H1 (cell line): ENCODE results near the gene PARD3. TPM values are rescaled to one million over a fixed set of nuclear protein-coding genes. Genes with fewer than 3 reads are reported as not detected.

Experiments used
- CTCF ChIA-PET: fragments of 300-600 bp; sonication (Branson Sonifier 250); formaldehyde crosslinking; loops from one replicate; lab custom pipeline; 2021; ENCODE audit not compliant: partially characterized antibody; lab: Charles Lee
- POLR2A ChIA-PET: fragments of 300-600 bp; sonication (Branson Sonifier 250); formaldehyde crosslinking; loops from one replicate; lab custom pipeline; 2021; ENCODE audit warnings: inconsistent platforms; ENCODE audit not compliant: partially characterized antibody; lab: Charles Lee
- DNase-seq, 2 experiments: peaks; one replicate each; pipeline versions ENCODE4 v3.0.0 to v3.0.0-alpha.2; 2010 to 2022; ENCODE audit warnings: low spot score in 2 of 2, low read depth in 1 of 2, mixed read lengths in 1 of 2
- FAIRE-seq: peaks from 2 replicates; lab custom pipeline; 2011; peaks lifted over from hg19 to GRCh38; lab: Jason Lieb, UNC
- H2AFZ ChIP-seq: 2 replicates; pipeline ENCODE4 v1.8.1; 2012; ENCODE audit warnings: low read length, inconsistent platforms
- H2AK5ac ChIP-seq: 2 replicates; pipeline ENCODE4 v1.6.1; 2013; ENCODE audit warnings: low read depth, low read length
- H2BK120ac ChIP-seq: replicated peaks from 2 replicates; pipeline ENCODE3; 2013; ENCODE audit warnings: low read depth, low read length, inconsistent platforms
- H2BK12ac ChIP-seq: 2 replicates; pipeline ENCODE4 v1.6.1; 2013; ENCODE audit warnings: low read depth, low read length
- H2BK15ac ChIP-seq: 2 replicates; pipeline ENCODE4 v1.6.1; 2013; ENCODE audit warnings: low read length
- H2BK20ac ChIP-seq: 2 replicates; pipeline ENCODE4 v1.6.1; 2013; ENCODE audit warnings: low read length
- H2BK5ac ChIP-seq: 2 replicates; pipeline ENCODE4 v1.6.1; 2013; ENCODE audit warnings: low read depth, low read length
- H3K14ac ChIP-seq: 2 replicates; pipeline ENCODE4 v1.6.1; 2013; ENCODE audit warnings: inconsistent platforms; ENCODE audit not compliant: insufficient read length
- H3K18ac ChIP-seq: 2 replicates; pipeline ENCODE4 v1.6.1; 2013; ENCODE audit warnings: low read length; ENCODE audit errors: extremely low read depth
- H3K23ac ChIP-seq: 2 replicates; pipeline ENCODE4 v1.6.1; 2013; ENCODE audit warnings: inconsistent platforms; ENCODE audit not compliant: insufficient read length
- H3K23me2 ChIP-seq: 2 replicates; pipeline ENCODE4 v1.6.1; 2013; ENCODE audit warnings: low read depth, low read length
- H3K27ac ChIP-seq: 2 replicates; pipeline ENCODE4 v1.6.1; 2011; ENCODE audit warnings: low read depth, low read length, inconsistent platforms
- H3K27me3 ChIP-seq, 4 experiments: replicated peaks in 1 of 4; 1 replicate in 1 of 4; 2 replicates in 3 of 4; pipeline versions ENCODE4 v1.6.1 to v1.8.1; 2011 to 2013; ENCODE audit warnings: low read length in 3 of 4, mild to moderate bottlenecking in 3 of 4, inconsistent platforms in 2 of 4, mixed read lengths in 2 of 4, moderate library complexity in 1 of 4; ENCODE audit not compliant: control insufficient read depth in 3 of 4, insufficient read depth in 3 of 4; ENCODE audit errors: extremely low read depth in 1 of 4
- H3K36me3 ChIP-seq, 4 experiments: 2 replicates each; pipeline versions ENCODE4 v1.6.1 to v1.8.1; 2011 to 2013; ENCODE audit warnings: mild to moderate bottlenecking in 4 of 4, low read length in 3 of 4, moderate library complexity in 2 of 4, control low read depth in 1 of 4, inconsistent platforms in 1 of 4; ENCODE audit not compliant: insufficient read depth in 4 of 4, control insufficient read depth in 2 of 4
- H3K4ac ChIP-seq: replicated peaks from 2 replicates; pipeline ENCODE3; 2013; ENCODE audit warnings: low read length, low read depth, mixed read lengths, inconsistent platforms; ENCODE audit not compliant: insufficient read length
- H3K4me1 ChIP-seq, 4 experiments: replicated peaks in 1 of 4; 1 replicate in 1 of 4; 2 replicates in 3 of 4; pipeline versions ENCODE4 v1.6.1 to v1.8.1; 2011 to 2013; ENCODE audit warnings: low read length in 3 of 4, inconsistent platforms in 2 of 4, mixed read lengths in 1 of 4; ENCODE audit not compliant: insufficient read depth in 4 of 4, control insufficient read depth in 3 of 4
- H3K4me2 ChIP-seq, 2 experiments: 2 replicates each; pipeline versions ENCODE4 v1.6.1 to v1.8.1; 2011 to 2013; ENCODE audit warnings: low read depth in 2 of 2, low read length in 2 of 2, control low read depth in 1 of 2, inconsistent platforms in 1 of 2, mild to moderate bottlenecking in 1 of 2; ENCODE audit not compliant: insufficient read depth in 1 of 2
- H3K4me3 ChIP-seq, 4 experiments: fragments of 200-600, 300-600 bp in 1 of 4; sonication (generic), shearing (Covaris generic), sonication (Bioruptor Twin) in 1 of 4; 2 replicates each; pipeline versions ENCODE4 v1.5.1 to v1.8.1; 2011 to 2016; ENCODE audit warnings: low read length in 4 of 4, low read depth in 3 of 4, control low read depth in 2 of 4, inconsistent platforms in 2 of 4, mild to moderate bottlenecking in 2 of 4, mixed read lengths in 1 of 4, moderate library complexity in 1 of 4; ENCODE audit not compliant: insufficient read depth in 2 of 4; ENCODE audit errors: extremely low read depth in 1 of 4
- H3K56ac ChIP-seq: replicated peaks from 2 replicates; pipeline ENCODE3; 2013; ENCODE audit warnings: low read depth, mild to moderate bottlenecking, mixed read lengths, low read length, inconsistent platforms; ENCODE audit not compliant: insufficient read length
- H3K79me1 ChIP-seq: 2 replicates; pipeline ENCODE4 v1.6.1; 2013; ENCODE audit warnings: low read depth, low read length, control low read depth
- H3K79me2 ChIP-seq, 2 experiments: 2 replicates each; pipeline versions ENCODE4 v1.6.1 to v1.8.1; 2012 to 2013; ENCODE audit warnings: low read length in 2 of 2, mild to moderate bottlenecking in 2 of 2, inconsistent platforms in 1 of 2; ENCODE audit not compliant: insufficient read depth in 2 of 2, control insufficient read depth in 1 of 2
- H3K9ac ChIP-seq, 4 experiments: replicated peaks in 1 of 4; 1 replicate in 1 of 4; 2 replicates in 3 of 4; pipeline versions ENCODE4 v1.6.1 to v1.8.1; 2011 to 2013; ENCODE audit warnings: low read depth in 3 of 4, low read length in 3 of 4, control low read depth in 2 of 4, mild to moderate bottlenecking in 2 of 4, moderate library complexity in 2 of 4, inconsistent platforms in 1 of 4; ENCODE audit errors: extremely low read depth in 1 of 4
- H3K9me3 ChIP-seq, 2 experiments: 2 replicates each; pipeline versions ENCODE4 v1.6.1 to v1.8.1; 2012 to 2013; ENCODE audit warnings: mild to moderate bottlenecking in 2 of 2, moderate library complexity in 2 of 2, control low read depth in 1 of 2, inconsistent platforms in 1 of 2, low read depth in 1 of 2, low read length in 1 of 2, mixed read lengths in 1 of 2; ENCODE audit not compliant: insufficient read depth in 2 of 2
- H4K20me1 ChIP-seq, 2 experiments: replicated peaks in 1 of 2; 2 replicates each; pipeline versions ENCODE3 to v1.8.1; 2011 to 2013; ENCODE audit warnings: inconsistent platforms in 2 of 2, low read length in 2 of 2, mild to moderate bottlenecking in 1 of 2; ENCODE audit not compliant: insufficient read depth in 2 of 2, control insufficient read depth in 1 of 2
- H4K5ac ChIP-seq: 2 replicates; pipeline ENCODE4 v1.6.1; 2013; ENCODE audit warnings: low read length, low read depth, mixed read lengths, inconsistent platforms; ENCODE audit not compliant: insufficient read length
- H4K8ac ChIP-seq: 2 replicates; pipeline ENCODE4 v1.8.0; 2013; ENCODE audit warnings: mild to moderate bottlenecking, moderate library complexity, low read length, inconsistent platforms; ENCODE audit not compliant: insufficient read depth; ENCODE audit errors: extremely low read depth
- H4K91ac ChIP-seq: replicated peaks from 2 replicates; pipeline ENCODE3; 2013; ENCODE audit warnings: low read length, mixed read lengths, inconsistent platforms; ENCODE audit not compliant: insufficient read length
- BRCA1 ChIP-seq: IDR thresholded peaks from 2 replicates; pipeline ENCODE4 v1.6.1; 2012; ENCODE audit warnings: low read depth, low read length, improper control_type of control experiment
- CEBPB ChIP-seq: IDR thresholded peaks from 2 replicates; pipeline ENCODE4 v1.6.1; 2012; ENCODE audit warnings: low read depth, low read length
- EP300 ChIP-seq, 2 experiments: IDR thresholded peaks; 1 replicate in 1 of 2; 2 replicates in 1 of 2; pipeline ENCODE4 v1.6.1; 2011 to 2012; ENCODE audit warnings: low read depth in 2 of 2, low read length in 2 of 2, mild to moderate bottlenecking in 2 of 2, borderline replicate concordance in 1 of 2, inconsistent platforms in 1 of 2, moderate library complexity in 1 of 2
- POLR2A ChIP-seq, 2 experiments: IDR thresholded peaks; 1 replicate in 1 of 2; 2 replicates in 1 of 2; pipeline ENCODE4 v1.6.1; 2011; ENCODE audit warnings: low read depth in 2 of 2, low read length in 2 of 2, mild to moderate bottlenecking in 2 of 2; ENCODE audit errors: control extremely low read depth in 1 of 2
- SAP30 ChIP-seq: fragments of 300-600 bp; sonication (generic); IDR thresholded peaks from 2 replicates; pipeline ENCODE4 v1.7.1; 2012; ENCODE audit warnings: low read length, moderate library complexity, mild to moderate bottlenecking, inconsistent platforms; ENCODE audit not compliant: insufficient read depth, insufficient replicate concordance
- WGBS, 2 experiments: shearing (Covaris generic) in 1 of 2; methylation state at CpG; one replicate each; pipeline versions ENCODE4 v1.1.6 to v1.1.7; 2013 to 2015; ENCODE audit warnings: low lambda C conversion rate in 2 of 2, mixed read lengths in 2 of 2, inconsistent platforms in 1 of 2, low coverage in 1 of 2, missing lambda C conversion rate in 1 of 2; ENCODE audit not compliant: insufficient replicate concordance in 2 of 2, insufficient coverage in 1 of 2, insufficient read length in 1 of 2; ENCODE audit errors: extremely low coverage in 1 of 2, missing lambda C conversion rate in 1 of 2; 5-methylcytosine and 5-hydroxymethylcytosine counted together
- polyA plus RNA-seq, 7 experiments: library from polyadenylated mRNA; depleted of rRNA in 3 of 7; stranded (reverse) in 5 of 7; unstranded in 2 of 7; fragments of >200 nt in 5 of 7; fragments of 200-250 nt in 2 of 7; gene quantifications; 1 replicate in 5 of 7; 2 replicates in 1 of 7; 4 replicates in 1 of 7; pipeline versions ENCODE4 v1.2.1 to v1.2.3, GENCODE V29; 2011 to 2013; ENCODE audit warnings: missing spikeins in 2 of 7, mixed read lengths in 2 of 7
- total RNA-seq: library from RNA; stranded (reverse); fragmentation: NEBNext Ultra II Directional; extraction: Animal tissue kit (Norgen Biotek cat#: 25700); gene quantifications from 2 replicates; pipeline ENCODE4 v1.2.1, GENCODE V29; 2021
- TF ChIP-seq, protein P1 (sequence below), 3 experiments: IDR thresholded peaks; 1 replicate in 2 of 3; 2 replicates in 1 of 3; pipeline versions ENCODE4 v1.5.1 to v1.6.1; 2011; ENCODE audit warnings: low read length in 3 of 3, mild to moderate bottlenecking in 3 of 3, inconsistent platforms in 2 of 3, low read depth in 1 of 3, moderate library complexity in 1 of 3; ENCODE audit not compliant: insufficient read depth in 1 of 3; ENCODE audit errors: control extremely low read depth in 1 of 3

PARD3 gene
- total and polyA plus RNA-seq, 2 of the 8 experiments (the other 6 are each of a cell fraction or from before 2014, with no cell fraction given): 19.7 to 49.1 TPM

DNA sequence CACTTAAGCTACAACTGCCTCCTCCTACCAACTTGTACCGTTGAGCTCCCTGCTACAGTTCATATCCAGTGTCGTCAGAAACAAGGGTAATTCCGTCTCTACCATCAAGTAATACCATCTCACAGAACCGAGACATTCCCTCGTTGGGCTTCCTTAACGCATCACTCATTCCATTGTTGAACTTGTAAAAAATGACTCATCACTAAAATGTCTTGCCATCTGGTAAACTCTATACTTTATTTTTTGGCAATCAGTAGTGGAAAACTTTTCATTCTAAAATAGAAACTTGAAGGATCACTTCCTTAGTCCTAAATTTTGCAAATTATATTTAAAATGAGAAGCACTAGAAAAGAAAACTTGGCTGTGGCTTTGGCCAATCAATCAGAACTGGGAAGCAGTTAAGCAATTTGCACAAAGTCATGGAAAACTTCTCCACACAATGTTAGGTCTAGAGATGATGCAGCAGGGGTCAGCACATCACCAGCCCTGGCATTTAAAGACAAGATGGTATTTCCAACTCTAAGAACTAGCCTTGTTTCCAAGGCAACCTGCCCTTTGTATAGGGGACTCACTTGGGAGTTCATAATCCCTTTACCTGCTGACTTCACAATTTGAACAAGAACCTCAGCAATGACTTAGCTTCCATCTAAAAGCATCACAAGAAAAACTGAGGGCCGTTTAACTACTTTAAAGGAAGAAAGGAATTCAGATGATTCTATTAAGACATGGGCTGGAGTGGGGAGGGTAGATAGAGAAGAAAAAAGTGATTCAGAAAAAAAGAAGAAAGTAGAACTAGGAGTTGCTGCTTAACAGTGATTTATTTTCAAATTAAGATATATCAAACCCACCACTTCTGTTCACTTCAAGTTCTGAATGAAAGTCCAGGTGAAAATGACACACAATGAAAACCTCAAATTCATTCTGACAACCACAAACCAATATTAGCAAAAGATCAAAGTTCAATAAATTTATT lies 288.1 kb downstream of the PARD3 start:
- POLR2A ChIA-PET: interaction anchor here (0.6 kb wide), 2 partner anchors 13 to 47 kb away, joined by 3 read pairs; no protein-coding TSS in a partner anchor
- Histone ChIP-seq H3K79me2 (peaks cover 0 to 45% of the 10 kb centered on the region in 2 experiments; a peak in 3 of 4 replicates), H2BK20ac (peak overlapping the region; percentile 68), H3K4me1 (peaks cover 3 to 25% (median 18%) of the 10 kb centered on the region in 4 experiments; a peak in 6 of 7 replicates), H3K4me3 (peak overlapping the region in 1 of 4 experiments; percentile 31; a peak in 1 of 8 replicates), H4K8ac (no peak overlapping the region), H4K5ac (peak overlapping the region; percentile 55), H3K27ac (peak overlapping the region; percentile 66; the same call in 1 of the 2 replicates), H3K9me3 (no peaks in the 10 kb centered on the region), H2AFZ (no peak overlapping the region), H3K14ac (no peak overlapping the region), H2BK120ac (no peak overlapping the region), H3K4ac (no peak overlapping the region), H3K18ac (peak overlapping the region; percentile 53), H3K56ac (no peak overlapping the region), H3K23me2 (no peaks in the 10 kb centered on the region), H3K9ac (no peak overlapping the region), H2BK15ac (peak overlapping the region; percentile 61; the same call in 1 of the 2 replicates), H3K79me1 (no peaks in the 10 kb centered on the region), H3K27me3 (no peaks in the 10 kb centered on the region), H3K4me2 (peak overlapping the region; percentile 28 to 48; a peak in 3 of 4 replicates), H2BK5ac (peak overlapping the region; percentile 71; the same call in 1 of the 2 replicates), H4K20me1 (no peaks in the 10 kb centered on the region), H4K91ac (peak overlapping the region; percentile 22), H3K36me3 (no peaks in the 10 kb centered on the region), H2BK12ac (peak overlapping the region; percentile 94), H2AK5ac (peak overlapping the region; percentile 70), H3K23ac (no peak overlapping the region)
- 79% methylated on average over 7 of the region's 7 CpGs; no CpG with 5 or more reads in 1 of the 2 experiments for WGBS, 2 experiments
- CTCF ChIA-PET: interaction anchor here (0.6 to 5.4 kb wide), 6 partner anchors 51 to 384 kb away, joined by 3 to 57 read pairs (median 5); no protein-coding TSS in a partner anchor
- FAIRE-seq: peak; percentile 94
- DNase-seq: peak in 1 of 2 experiments; percentile 59
- TF ChIP-seq, protein P1, sequence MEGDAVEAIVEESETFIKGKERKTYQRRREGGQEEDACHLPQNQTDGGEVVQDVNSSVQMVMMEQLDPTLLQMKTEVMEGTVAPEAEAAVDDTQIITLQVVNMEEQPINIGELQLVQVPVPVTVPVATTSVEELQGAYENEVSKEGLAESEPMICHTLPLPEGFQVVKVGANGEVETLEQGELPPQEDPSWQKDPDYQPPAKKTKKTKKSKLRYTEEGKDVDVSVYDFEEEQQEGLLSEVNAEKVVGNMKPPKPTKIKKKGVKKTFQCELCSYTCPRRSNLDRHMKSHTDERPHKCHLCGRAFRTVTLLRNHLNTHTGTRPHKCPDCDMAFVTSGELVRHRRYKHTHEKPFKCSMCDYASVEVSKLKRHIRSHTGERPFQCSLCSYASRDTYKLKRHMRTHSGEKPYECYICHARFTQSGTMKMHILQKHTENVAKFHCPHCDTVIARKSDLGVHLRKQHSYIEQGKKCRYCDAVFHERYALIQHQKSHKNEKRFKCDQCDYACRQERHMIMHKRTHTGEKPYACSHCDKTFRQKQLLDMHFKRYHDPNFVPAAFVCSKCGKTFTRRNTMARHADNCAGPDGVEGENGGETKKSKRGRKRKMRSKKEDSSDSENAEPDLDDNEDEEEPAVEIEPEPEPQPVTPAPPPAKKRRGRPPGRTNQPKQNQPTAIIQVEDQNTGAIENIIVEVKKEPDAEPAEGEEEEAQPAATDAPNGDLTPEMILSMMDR (IDR thresholded peaks at IDR 0.05; ENCODE audit: control extremely low read depth in 1 of 3, insufficient read depth in 1 of 3, low read depth in 1 of 3, low read length in 3 of 3): peak in 2 of 3 experiments; percentile 51 to 56; a peak in 3 of 4 replicates
- TF ChIP-seq CEBPB: 0 out of 2 replicates have a peak, but pooled peaks have one; percentile 28
- TF ChIP-seq BRCA1: no peak
- TF ChIP-seq SAP30: no peak
- TF ChIP-seq POLR2A (IDR thresholded peaks at IDR 0.05; ENCODE audit: control extremely low read depth in 1 of 2, low read depth in 2 of 2, low read length in 2 of 2): no peak
- peak in 1 of 2 experiments; percentile 70; a peak in 1 of 3 replicates for TF ChIP-seq EP300 (IDR thresholded peaks at IDR 0.05; ENCODE audit: borderline replicate concordance in 1 of 2, low read depth in 2 of 2, low read length in 2 of 2)
